Stimulated activated CD8-positive, alpha-beta memory T cell treated with anti-CD3 and anti-CD28 coated beads, Interleukin-12 subunit alpha, Interleukin-12 subunit beta, amount 100 ng/mL, for 24 hours (primary cell): ENCODE measurements around the gene UGGT1.

Experiments
- DNase-seq: peaks from one replicate; pipeline ENCODE4 v3.0.0-alpha.2; 2020; ENCODE audit errors: extremely low read depth

Gene UGGT1, protein sequence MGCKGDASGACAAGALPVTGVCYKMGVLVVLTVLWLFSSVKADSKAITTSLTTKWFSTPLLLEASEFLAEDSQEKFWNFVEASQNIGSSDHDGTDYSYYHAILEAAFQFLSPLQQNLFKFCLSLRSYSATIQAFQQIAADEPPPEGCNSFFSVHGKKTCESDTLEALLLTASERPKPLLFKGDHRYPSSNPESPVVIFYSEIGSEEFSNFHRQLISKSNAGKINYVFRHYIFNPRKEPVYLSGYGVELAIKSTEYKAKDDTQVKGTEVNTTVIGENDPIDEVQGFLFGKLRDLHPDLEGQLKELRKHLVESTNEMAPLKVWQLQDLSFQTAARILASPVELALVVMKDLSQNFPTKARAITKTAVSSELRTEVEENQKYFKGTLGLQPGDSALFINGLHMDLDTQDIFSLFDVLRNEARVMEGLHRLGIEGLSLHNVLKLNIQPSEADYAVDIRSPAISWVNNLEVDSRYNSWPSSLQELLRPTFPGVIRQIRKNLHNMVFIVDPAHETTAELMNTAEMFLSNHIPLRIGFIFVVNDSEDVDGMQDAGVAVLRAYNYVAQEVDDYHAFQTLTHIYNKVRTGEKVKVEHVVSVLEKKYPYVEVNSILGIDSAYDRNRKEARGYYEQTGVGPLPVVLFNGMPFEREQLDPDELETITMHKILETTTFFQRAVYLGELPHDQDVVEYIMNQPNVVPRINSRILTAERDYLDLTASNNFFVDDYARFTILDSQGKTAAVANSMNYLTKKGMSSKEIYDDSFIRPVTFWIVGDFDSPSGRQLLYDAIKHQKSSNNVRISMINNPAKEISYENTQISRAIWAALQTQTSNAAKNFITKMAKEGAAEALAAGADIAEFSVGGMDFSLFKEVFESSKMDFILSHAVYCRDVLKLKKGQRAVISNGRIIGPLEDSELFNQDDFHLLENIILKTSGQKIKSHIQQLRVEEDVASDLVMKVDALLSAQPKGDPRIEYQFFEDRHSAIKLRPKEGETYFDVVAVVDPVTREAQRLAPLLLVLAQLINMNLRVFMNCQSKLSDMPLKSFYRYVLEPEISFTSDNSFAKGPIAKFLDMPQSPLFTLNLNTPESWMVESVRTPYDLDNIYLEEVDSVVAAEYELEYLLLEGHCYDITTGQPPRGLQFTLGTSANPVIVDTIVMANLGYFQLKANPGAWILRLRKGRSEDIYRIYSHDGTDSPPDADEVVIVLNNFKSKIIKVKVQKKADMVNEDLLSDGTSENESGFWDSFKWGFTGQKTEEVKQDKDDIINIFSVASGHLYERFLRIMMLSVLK (N-terminal part only)

DNA sequence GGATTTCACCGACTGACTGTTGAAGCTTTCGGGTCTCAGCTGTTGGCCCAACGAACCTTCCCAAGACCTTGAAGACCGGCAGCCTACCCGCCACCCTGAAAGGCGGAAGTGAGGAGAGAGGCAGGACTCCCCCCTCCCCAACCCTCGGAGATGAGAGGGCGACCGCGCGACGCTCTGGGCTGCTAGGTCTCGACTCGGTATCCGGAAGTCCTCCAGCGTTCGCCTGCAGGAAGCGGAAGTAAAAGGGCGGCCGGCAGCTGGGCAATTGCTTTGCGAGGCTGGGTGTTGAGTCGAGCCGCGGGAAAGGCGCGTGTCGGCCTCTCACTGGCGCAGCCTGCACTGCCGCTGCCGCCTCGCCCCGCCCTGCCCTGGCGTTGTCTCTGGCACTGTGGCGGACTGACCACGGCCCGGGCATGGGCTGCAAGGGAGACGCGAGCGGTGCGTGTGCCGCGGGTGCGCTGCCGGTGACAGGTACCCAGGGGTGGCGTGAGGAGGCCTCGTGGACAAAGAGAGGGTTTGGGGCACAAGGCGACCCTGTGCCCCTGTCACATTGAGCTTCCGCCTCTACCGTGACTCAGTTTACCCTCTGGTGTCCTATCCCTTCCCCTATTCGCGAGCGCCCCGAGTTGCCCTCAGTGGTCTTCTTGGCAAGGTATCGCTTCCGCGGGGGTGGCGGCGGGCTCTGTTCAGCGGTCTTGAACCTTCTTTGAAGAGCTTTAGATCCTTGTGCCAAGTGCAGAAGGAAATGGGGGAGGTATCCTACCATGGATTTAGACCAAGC lies at the start of gene UGGT1:
Gene UGGT1, plus strand, starts transcription at position 256 of the 781 bp plus-strand sequence. Its CDS starts 158 bp downstream, at position 414.
- DNase-seq: peak; percentile 77

DNA sequence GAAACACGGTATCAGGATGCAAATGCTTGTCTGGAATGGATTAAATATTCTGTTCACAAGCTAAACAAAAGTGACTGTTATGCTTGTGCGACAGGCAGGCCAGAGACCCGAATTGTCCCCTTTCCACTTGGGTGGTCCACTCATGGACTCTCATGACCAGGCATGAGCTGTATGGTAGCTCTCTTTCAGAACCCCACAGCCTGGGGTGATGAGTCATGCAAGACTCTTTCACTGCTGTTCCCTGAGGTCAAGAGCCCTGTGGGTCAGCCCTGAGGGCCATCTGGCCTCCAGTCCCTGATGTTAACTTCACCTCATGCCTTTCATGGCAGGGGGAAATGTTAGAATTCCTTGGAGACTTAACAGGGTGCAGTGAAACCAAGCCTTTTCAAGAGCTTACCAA lies 49.4 kb upstream of the UGGT1 start:
- no peak for DNase-seq

DNA sequence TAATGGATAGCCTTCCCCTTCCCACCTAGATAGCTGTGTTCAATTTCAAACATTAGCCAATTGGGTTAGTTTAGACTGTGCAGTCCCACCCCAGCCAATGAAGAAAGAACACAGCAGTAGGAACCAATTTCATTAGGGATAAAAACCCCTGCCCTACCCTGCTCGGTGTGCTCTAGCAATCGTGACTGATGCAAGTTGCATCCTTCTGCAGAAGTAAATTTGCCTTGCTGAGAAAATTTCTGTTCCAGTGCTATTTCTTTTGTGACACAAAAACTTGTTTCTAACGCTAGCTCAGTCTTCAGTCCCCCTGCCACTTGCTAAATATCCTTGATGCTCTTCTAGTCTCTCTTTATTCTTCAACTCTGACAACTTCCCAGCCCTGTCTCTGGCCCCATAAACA lies 48.0 kb upstream of the UGGT1 start:
- DNase-seq: no peak

DNA sequence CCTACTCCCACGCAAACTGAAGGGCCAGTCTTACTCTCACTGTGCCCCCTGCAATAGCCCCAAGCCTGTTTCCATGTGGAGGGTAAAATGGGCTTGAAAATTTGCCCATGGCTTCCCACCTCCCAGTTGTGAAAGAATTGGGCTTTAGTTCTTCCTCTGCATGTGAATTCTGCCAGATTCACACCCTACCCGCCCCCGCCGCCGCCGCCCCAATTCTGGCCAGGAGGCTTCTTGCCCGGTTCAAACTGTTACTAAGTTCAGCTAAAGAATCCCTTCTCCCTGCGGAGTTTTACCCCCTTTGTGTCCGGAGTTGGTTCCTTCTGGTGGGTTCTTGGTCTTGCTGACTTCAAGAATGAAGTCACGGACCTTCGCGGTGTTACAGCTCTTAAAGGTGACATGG lies 37.7 kb upstream of the UGGT1 start:
- no peak for DNase-seq

DNA sequence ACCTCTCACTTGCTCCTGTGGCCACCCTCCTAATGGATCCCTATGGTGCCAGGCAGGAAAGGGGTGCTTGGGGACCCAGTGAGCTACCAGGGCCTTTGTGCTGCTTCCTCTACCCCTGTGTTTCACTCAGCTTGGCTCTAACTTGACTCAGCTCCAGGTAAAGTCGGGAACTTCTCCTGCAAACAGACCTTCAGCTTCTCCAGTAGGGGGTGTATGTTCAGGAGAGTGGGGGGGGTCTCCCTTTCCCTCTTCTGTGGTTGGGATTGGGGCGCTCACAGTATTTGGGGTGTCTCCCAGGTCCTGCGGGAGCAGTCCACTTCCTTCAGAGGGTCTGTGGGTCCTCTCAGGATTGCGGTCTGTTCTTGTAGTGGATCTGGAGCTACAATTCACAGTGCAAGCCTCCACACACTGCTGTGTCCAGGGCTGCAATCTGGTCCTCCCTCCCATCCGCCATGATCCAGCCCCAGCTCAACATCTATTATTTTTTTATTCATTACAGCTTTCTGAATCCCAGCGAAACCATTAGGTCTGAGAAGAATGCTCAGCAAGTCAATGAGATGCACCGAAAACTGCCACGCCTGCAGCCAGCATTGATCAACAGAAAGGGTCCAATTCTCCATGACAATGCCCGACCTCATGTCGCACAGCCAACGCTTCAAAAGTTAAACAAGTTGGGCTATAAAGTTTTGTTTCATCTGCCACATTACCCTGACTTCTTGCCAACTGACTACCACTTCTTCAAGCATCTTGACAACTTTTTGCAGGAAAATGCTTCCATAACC lies 36.7 kb upstream of the UGGT1 start:
- no peak for DNase-seq

DNA sequence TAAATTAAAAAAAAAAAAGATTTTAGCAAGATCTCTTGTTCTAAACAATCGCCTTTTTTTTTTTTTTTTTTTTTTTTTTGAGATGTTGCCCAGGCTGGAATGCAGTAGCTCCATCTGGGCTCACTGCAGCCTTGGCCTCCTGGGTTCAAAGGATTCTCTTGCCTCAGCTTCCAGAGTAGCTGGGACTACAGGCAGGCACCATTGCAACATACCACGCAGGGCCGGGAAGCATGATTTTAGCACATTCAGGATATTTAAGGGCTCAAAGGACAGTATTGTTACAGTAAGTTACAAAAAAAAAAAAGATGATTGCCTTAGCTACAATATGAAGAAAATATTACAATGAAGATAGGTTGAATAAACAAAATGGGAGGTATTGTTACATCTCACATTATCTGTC lies 33.7 kb upstream of the UGGT1 start:
- DNase-seq: no peak

DNA sequence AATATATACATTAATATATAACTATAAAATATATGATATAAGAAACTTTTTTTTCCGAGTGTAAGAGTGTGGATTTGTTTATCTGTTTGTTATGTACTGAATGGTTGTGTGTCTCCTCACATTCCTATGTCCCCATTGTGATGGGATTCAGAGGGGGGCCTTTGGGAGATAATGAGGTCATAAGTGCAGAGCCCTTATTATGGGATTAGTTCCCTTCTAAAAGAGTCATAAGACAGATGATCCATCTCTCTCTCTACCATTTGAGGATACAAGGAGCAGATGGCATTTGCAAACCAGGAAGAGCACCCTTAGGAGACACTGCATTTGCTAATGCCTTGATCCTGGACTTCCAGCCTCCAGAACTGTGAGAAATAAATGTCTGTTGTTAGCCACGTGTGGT lies 32.9 kb upstream of the UGGT1 start:
- no peak for DNase-seq

DNA sequence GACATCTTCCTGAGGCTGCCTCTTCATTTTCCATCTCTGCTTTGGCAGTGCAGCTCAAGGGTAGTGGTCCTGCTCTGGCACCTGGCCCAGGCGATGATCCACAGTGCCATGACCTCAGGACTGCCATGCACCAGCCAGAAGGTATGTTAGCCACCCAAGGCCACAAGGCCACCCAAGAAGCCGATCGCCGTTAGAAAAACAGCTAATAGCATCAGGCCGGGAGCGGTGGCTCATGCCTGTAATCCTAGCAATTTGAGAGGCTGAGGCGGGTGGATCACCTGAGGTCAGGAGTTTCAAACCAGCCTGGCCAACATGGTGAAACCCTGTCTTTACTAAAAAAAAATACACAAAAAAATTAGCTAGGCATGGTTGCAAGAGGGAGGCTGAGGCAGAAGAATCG lies 28.4 kb upstream of the UGGT1 start:
- DNase-seq: no peak

DNA sequence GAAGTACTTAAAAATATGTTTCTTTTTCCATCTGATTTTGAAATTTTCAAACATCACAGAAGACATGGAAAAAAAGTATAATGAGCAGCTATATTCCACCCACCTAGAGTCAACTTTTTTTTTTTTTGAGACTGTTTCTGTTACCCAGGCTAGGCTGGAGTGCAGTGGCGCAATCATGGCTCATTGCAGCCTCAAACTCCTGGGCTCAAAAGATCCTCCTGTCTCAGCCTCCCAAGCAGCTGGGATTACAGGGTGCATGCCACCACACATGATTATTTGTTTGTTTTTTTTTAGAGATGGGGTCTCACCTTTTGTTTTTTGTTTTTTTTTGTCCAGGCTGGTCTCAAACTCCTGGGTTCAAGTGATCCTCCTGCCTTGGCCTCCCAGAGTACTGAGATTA lies 26.6 kb upstream of the UGGT1 start:
- no peak for DNase-seq

DNA sequence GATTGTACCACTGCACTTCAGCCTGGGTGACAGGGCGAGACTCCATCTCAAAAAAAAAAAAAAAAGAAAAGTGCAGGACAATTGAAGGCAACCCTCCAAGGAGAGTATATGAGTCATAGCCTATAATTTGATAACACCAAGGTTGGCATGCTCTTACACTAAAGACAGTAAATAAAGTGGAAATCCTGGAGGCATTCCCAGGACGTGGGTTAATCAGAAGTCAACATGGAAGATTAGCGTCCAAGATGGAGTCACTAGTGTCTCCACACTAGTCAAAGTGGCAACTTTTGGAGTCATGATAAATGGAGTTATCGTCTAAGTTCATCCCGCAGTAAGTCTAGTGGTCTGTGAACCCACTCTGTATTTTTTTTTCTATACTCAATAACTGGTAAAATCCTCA lies 21.2 kb upstream of the UGGT1 start:
- no peak for DNase-seq

DNA sequence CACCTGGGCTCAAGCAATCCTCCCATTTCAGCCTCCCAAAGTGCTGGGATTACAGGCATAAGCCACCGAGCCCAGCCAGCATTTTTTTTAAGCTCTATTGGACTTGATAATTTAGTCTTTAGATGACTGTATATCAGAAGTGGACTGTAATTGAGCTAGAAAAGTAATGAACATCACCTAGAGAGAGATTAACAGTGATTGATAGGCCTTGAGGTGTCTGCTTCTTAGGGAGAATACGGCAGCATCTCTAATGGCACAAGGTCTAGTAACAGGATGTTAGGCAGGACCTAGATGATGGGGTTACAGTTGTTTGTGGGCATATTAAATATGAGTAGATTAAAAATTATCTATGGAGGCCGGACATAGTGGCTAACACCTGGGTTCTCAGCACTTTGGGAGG lies 17.7 kb upstream of the UGGT1 start:
- no peak for DNase-seq

DNA sequence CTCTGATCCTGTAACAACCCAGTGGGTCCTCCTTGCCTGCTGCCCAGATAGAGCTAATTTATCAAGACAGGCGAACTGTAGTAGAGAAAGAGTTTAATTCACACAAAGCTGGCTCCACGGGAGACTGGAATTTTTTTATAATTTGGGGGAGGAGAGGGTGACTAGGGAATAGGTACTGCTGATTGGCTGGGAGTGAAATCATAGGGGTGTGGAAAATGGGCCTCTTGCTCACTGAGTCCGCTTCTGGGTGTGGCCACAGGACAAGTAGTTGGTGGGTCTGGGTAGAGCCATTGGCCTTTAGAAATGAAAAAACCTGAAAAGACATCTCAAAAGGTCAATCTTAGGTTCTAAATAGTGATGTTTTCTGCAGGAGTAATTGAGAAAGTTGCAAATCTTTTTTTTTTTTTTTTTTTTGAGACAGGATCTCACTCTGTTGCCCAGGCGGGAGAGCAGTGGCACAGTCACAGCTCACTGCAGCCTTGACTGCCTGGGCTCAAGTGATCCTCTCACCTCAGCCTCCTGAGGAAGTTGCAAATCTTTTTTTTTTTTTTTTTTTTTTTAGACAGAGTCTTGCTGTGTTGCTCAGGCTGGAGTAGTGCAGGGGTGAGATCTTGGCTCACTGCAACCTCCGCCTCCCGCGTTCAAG lies 14.4 kb upstream of the UGGT1 start:
- no peak for DNase-seq

DNA sequence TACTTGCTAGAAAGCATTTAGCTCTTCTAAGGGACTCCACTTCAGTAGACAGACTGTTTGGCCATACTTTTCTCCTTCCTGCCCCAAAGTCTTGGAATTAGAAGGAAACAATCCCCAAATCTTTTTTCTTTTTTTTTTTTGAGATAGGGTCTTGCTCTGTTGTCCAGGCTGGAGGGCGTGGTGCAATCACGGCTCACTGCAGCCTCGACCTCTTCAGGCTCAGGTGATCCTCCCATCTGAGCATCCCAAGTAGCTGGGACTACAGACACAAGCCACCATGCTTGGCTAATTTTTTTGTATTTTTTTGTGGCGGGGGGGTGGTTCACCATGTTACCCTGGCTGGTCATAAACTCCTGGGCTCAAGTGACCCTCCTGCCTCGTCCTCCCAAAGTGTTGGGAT lies 6.2 kb upstream of the UGGT1 start:
- no peak for DNase-seq

DNA sequence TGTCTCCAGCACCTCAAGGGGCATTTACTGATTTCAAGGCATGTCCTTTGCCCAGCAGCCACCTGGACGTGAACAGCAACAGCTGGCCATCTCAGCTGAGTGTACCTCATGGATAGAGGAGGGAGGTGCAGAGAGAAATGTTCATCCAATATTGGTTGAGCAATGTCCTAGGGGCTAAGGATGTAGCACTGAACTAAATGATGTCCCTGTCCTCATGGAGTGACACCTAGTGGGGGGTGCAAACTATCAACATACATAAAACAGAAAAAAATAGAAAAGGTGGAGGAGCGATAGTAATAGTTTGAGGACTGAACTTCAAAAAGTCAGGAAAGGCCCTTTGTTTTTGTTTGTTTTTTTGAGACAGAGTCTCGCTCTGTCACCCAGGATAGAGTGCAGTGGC lies 4.8 kb upstream of the UGGT1 start:
- no peak for DNase-seq

DNA sequence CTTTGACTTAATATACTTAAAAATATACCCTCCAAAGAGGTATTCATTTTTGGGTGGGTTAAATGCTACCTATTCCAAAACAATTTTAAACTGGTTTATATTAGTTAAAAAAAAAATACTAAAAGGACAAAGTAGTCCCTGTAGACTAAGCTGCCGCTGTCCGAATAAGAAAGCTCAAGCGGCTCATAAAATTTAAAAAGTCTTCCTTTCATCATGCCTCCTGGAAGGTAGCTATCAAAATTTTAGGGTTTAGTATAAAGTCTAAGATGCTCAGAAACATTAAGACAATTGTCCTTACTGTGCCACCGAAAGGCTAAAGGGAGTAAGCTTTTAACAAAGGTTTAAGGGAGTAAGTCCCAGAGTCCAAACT lies 440 bp upstream of the UGGT1 start:
- no peak for DNase-seq

DNA sequence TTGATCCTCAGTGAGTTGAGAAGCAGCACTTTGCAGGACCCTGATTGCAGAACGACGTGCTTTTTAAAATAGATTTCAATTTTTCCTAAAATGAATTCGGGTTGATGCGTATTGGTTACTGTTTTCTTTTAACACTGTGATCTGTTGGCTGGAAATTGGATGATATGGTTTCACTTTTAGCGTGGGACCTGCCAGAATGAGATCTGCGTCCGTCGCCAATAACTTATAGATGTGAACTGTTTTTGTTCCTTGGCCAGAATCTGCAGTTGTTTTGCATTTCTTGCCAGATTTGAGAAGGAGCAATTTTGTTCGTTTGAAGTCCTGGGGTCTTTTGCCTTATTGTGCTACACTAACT lies 703 bp downstream of the UGGT1 start:
- no peak for DNase-seq

DNA sequence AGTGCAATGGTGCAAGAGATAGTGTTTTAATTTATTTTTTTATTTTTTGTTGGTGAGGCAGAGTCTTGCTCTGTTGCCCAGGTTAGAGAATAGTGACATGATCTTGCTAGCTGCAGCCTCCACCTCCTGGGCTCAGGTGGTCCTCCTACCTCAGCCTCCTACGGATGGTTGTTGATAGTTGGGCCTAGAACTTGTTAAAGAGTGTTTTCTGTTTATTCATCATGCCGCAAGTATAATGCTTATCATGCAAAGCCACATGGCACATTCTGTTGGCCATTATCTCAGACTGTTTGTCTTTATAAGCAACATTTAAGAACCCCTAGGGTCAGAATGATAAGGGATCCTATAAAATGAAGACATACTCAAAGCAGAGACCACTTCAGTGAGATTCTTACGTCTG lies 1.7 kb downstream of the UGGT1 start:
- DNase-seq: no peak

DNA sequence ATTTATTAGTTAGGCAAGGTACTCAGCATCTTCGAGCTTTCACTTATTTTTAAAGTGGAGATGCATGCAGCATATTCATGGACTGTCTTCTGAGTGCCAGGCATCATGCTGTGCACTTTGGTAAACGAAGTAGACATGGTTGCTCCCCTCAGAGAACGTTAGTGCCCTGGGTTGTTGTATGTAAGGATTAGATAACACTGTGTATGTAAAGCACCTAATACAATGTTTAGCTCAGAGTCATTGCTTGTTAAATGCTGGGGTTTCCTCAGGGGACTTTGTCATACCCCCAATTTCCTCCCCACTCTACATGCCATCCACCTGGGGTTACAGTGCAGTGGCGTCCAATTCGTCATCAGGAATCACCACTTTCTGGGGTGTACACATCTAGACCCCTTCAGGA lies 2.8 kb downstream of the UGGT1 start:
- DNase-seq: no peak

DNA sequence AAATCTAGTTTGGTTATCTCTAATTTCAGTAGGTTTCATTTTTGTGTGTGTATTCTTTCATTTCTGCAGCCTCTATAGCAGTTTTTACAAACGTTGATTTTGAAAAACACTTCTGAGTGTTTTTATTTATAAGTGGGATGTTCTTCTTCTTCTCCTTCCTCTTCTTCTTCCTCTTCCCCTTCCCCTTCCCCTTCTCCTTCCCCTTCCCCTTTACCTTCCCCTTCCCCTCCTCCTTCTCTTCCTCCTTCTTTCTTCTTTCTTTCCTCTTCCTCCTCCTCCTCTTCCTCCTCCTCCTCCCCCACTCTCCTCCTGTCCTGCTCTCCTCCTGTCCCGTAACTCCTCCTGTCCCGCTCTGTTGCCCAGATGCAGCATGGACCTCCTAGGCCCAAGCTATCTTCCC lies 4.2 kb downstream of the UGGT1 start:
- DNase-seq: no peak

DNA sequence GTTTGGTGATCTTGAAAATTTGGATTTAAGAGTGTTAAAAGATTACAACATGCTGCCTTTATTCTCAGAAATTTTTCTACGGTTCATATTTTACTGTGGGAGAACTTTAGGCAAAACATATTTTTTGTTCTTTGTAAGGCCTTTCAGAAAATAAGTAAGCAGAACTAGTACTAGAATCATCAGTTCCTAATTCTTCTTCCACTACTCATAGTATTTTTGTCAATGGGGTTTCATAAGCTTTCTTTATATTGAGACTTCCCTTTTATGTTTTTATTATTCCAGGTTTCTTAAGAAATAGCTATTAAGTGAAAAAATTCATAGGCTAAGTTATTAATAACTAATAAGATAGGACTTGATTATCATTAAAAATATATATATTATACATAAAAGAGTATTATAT lies 12.4 kb downstream of the UGGT1 start:
- no peak for DNase-seq
